ENCODE results near the gene GLOD5. TPM values are rescaled to one million over a fixed set of nuclear protein-coding genes. Genes with fewer than 3 reads are reported as not detected.
A peak's percentile ranks its signal among the peaks of the same experiment; 100 is the strongest.

GLOD5 gene
- total and polyA plus RNA-seq, 9 of the 15 experiments (the other 6 are each of a cell fraction or from before 2014, with no cell fraction given): 0.27 to 4.4 (median 2.2) TPM

- peaks cover 44% of the 10 kb centered on the region for H3K79me2 ChIP-seq (ENCODE audit: control insufficient read depth, insufficient read depth, low read length)
- POLR2A ChIA-PET: interaction anchor here (0.5 to 1.0 kb wide), 2 partner anchors 117 to 399 kb away, joined by 3 read pairs; no protein-coding TSS in a partner anchor
- H3K9me1 ChIP-seq (ENCODE audit: control insufficient read depth, insufficient read depth, low read length): no peaks in the 10 kb centered on the region
- CTCF ChIA-PET (ENCODE audit: low intra/inter-chr PET ratio): no interaction called here
- intact Hi-C loops (cut with micrococcal nuclease) (loop anchor here (2.0 kb wide), 1 partner anchor 57 kb away; no protein-coding TSS in a partner anchor), in situ Hi-C loops (cut with MboI) (no loop called here)
- peak overlapping the region; percentile 92 for H3K27ac ChIP-seq (ENCODE audit: extremely low read depth, low read depth, low read length)
- H4K20me1 ChIP-seq (replicated peaks; ENCODE audit: control insufficient read depth, insufficient read depth, low read length): peaks cover 4% of the 10 kb centered on the region; the same call in 1 of the 2 replicates
- H3K9ac ChIP-seq (ENCODE audit: insufficient read depth in 1 of 2, low read depth in 2 of 2, low read length in 2 of 2): peak overlapping the region; percentile 64 to 72
- no peaks in the 10 kb centered on the region for H3K27me3 ChIP-seq (ENCODE audit: control insufficient read depth in 2 of 2, insufficient read depth in 2 of 2, low read length in 2 of 2)
- no peaks in the 10 kb centered on the region for H3K9me3 ChIP-seq (replicated peaks; ENCODE audit: control insufficient read depth, insufficient read depth, low read depth, low read length)
- H3K4me2 ChIP-seq (ENCODE audit: insufficient read depth, low read length): peak overlapping the region; percentile 80
- 83% methylated on average over 3 of the region's 4 CpGs for WGBS (ENCODE audit: insufficient coverage, low coverage, missing lambda C conversion rate)
- no peak for FAIRE-seq
- H3K4me1 ChIP-seq (replicated peaks in 1 of 2; ENCODE audit: control insufficient read depth in 2 of 2, insufficient read depth in 2 of 2, low read length in 2 of 2): peaks cover 56 to 73% of the 10 kb centered on the region in 2 experiments
- no peak overlapping the region for H2AFZ ChIP-seq (ENCODE audit: low read depth, low read length)
- ATAC-seq: no peak
- H3K36me3 ChIP-seq (ENCODE audit: control insufficient read depth, insufficient read depth, low read length): peaks cover 55% of the 10 kb centered on the region
- no peak overlapping the region for H3K4me3 ChIP-seq
- BruUV-seq (replicated peaks): no TSS peak
- DNase-seq (ENCODE audit: extremely low read depth in 1 of 4, low spot score in 3 of 4): no peak
- TF ChIP-seq BCLAF1 (IDR thresholded peaks at IDR 0.05; ENCODE audit: borderline replicate concordance in 1 of 2, control insufficient read depth in 1 of 2, low read depth in 2 of 2, low read length in 1 of 2) (no peak), ARID4B (CRISPR knock-in tag; IDR thresholded peaks at IDR 0.05) (no peak), POLR2G (IDR thresholded peaks at IDR 0.05; ENCODE audit: low read depth, low read length) (peak; percentile 40; the same call in 1 of the 2 replicates), ZBTB2 (IDR thresholded peaks at IDR 0.05) (no peak), RBFOX2 (IDR thresholded peaks at IDR 0.05; ENCODE audit: low read depth, low read length) (peak; percentile 37; the same call in 1 of the 2 replicates), SNAPC5 (CRISPR knock-in tag; IDR thresholded peaks at IDR 0.05) (no peak), RHOXF2B (CRISPR knock-in tag; conservative IDR thresholded peaks at IDR 0.05) (no peak), ELF2 (CRISPR knock-in tag; IDR thresholded peaks at IDR 0.05) (no peak), ZNF445 (CRISPR knock-in tag; IDR thresholded peaks at IDR 0.05; ENCODE audit: low read depth) (no peak), CREB3 (tag; conservative IDR thresholded peaks at IDR 0.05; ENCODE audit: low read depth) (no peak), TBP (optimal IDR thresholded peaks at IDR 0.05; ENCODE audit: low read depth, low read length) (peak; percentile 24)
Measured at GRCh38 chrX:48793935-48794334, 32.4 kb downstream of the GLOD5 start.
